OCI-LY7 (cell line): ENCODE measurements around the gene SEMA4D. TPM values are rescaled to one million over a fixed set of nuclear protein-coding genes. Genes with fewer than 3 reads are reported as not detected.
"Not testable (repeated sequence)": the region's sequence is repeated elsewhere in the genome, so short reads cannot be mapped to it uniquely, and the experiment has no call there.

Source experiments
- BruUV-seq: library from RNA; stranded (reverse); fragments of 400-500 nt; replicated peaks from 2 replicates; lab custom pipeline; 2021; lab: Mats Ljungman, UMichigan
- CTCF ChIA-PET: fragments of 300-600 bp; sonication (Branson Sonifier 250); formaldehyde crosslinking; loops from one replicate; lab custom pipeline; 2022; ENCODE audit warnings: antibody characterized with exemption; ENCODE audit not compliant: unreplicated experiment; lab: Charles Lee
- POLR2A ChIA-PET: fragments of 300-600 bp; sonication (Branson Sonifier 250); formaldehyde crosslinking; loops from one replicate; lab custom pipeline; 2022; ENCODE audit warnings: antibody characterized with exemption; lab: Charles Lee
- DNase-seq: peaks from one replicate; pipeline ENCODE4 v3.0.0-alpha.2; 2015; ENCODE audit warnings: low spot score
- H2AFZ ChIP-seq: fragments of 200-600 bp; sonication (generic), shearing (Covaris generic); 2 replicates; pipeline ENCODE4 v1.6.1; 2014; ENCODE audit warnings: mild to moderate bottlenecking, antibody characterized with exemption, low read length, moderate library complexity
- H3K27ac ChIP-seq: fragments of 200-600 bp; sonication (generic); 2 replicates; pipeline ENCODE4 v1.5.1; 2014; ENCODE audit warnings: mixed run types, low read depth, mild to moderate bottlenecking, moderate library complexity, low read length, inconsistent platforms; ENCODE audit not compliant: poor library complexity, severe bottlenecking
- H3K36me3 ChIP-seq: fragments of 200-600 bp; sonication (generic); 2 replicates; pipeline ENCODE4 v1.6.1; 2014; ENCODE audit warnings: mild to moderate bottlenecking, antibody characterized with exemption, low read length, moderate library complexity, mixed read lengths; ENCODE audit not compliant: insufficient read depth
- H3K4me1 ChIP-seq: fragments of 200-600 bp; sonication (generic); 2 replicates; pipeline ENCODE4 v1.5.1; 2014; ENCODE audit warnings: mild to moderate bottlenecking, low read length; ENCODE audit not compliant: insufficient read depth, poor library complexity, severe bottlenecking
- H3K4me2 ChIP-seq: fragments of 200-600 bp; sonication (generic); 2 replicates; pipeline ENCODE4 v1.6.1; 2014; ENCODE audit warnings: mild to moderate bottlenecking, low read length
- H3K4me3 ChIP-seq: fragments of 200-600 bp; sonication (generic); 2 replicates; pipeline ENCODE4 v1.5.1; 2014; ENCODE audit warnings: mild to moderate bottlenecking, low read depth, low read length; ENCODE audit not compliant: poor library complexity, severe bottlenecking
- H3K79me2 ChIP-seq: fragments of 200-600 bp; sonication (generic); 2 replicates; pipeline ENCODE4 v1.6.1; 2016; ENCODE audit warnings: low read depth, mild to moderate bottlenecking, low read length, moderate library complexity, mixed read lengths; ENCODE audit not compliant: insufficient read depth
- H3K9me2 ChIP-seq: fragments of 200-600 bp; sonication (generic); 2 replicates; pipeline ENCODE4 v1.6.1; 2016; ENCODE audit warnings: mild to moderate bottlenecking, low read length, mixed read lengths; ENCODE audit not compliant: insufficient read depth
- H3K9me3 ChIP-seq: fragments of 200-600 bp; sonication (generic); 2 replicates; pipeline ENCODE4 v1.6.1; 2014; ENCODE audit warnings: mild to moderate bottlenecking, mixed run types, low read length, mixed read lengths
- H4K20me1 ChIP-seq: fragments of 200-600 bp; sonication (generic); 2 replicates; pipeline ENCODE4 v1.6.1; 2014; ENCODE audit warnings: mild to moderate bottlenecking, antibody characterized with exemption, low read length, moderate library complexity, mixed read lengths; ENCODE audit not compliant: insufficient read depth
- EZH2phosphoT487 ChIP-seq: fragments of 200-600 bp; sonication (generic); IDR thresholded peaks from 2 replicates; pipeline ENCODE4 v1.6.1; 2018; ENCODE audit warnings: low read depth, borderline replicate concordance, mild to moderate bottlenecking, mixed run types, antibody characterized with exemption, low read length, moderate library complexity, mixed read lengths
- intact Hi-C: fragments of 100-400 bp; cut with micrococcal nuclease; formaldehyde crosslinking; loops from one replicate; pipeline ENCODE4 v1.10.0; 2022; ENCODE audit not compliant: unreplicated experiment
- total RNA-seq, 2 experiments: library from RNA; depleted of rRNA in 1 of 2; stranded (reverse); fragments of >200 nt in 1 of 2; shearing (Covaris generic) in 1 of 2; gene quantifications; 2 replicates each; pipeline ENCODE4 v1.2.3, GENCODE V29; 2014 to 2022
- TF ChIP-seq, protein P1 (sequence below): fragments of 200-600 bp; sonication (generic); conservative IDR thresholded peaks from 2 replicates; pipeline ENCODE4 v1.5.1; 2014; ENCODE audit warnings: mild to moderate bottlenecking, antibody characterized with exemption, low read length, moderate library complexity, mixed read lengths

The SEMA4D gene
- total RNA-seq, 2 experiments from 2014 or later: 28.5 to 60.5 TPM

DNA sequence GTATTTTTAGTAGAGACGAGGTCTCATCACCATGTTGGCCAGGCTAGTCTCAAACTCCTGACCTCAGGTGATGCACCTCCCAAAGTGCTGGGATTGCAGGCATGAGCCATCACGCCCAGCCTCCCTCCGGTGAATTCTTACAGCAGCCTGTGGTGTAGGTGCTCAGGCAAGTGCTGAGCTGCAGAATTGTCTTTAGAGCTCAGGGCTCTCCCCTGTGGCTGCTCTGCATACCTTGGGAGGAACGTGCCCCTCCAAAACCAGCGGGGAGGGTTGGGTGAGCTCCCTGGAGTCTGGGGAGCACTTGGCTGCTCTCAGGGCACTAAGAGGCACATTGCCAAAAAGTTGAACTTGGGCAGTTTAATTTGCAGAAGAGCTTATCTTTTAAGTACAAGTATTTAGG lies 150.3 kb downstream of the SEMA4D start:
- no peak overlapping the region for H3K4me3 ChIP-seq
- H4K20me1 ChIP-seq: no peaks in the 10 kb centered on the region
- no peak overlapping the region for H3K4me2 ChIP-seq
- H3K9me3 ChIP-seq: no peaks in the 10 kb centered on the region
- peaks cover 99% of the 10 kb centered on the region for H3K36me3 ChIP-seq
- H3K9me2 ChIP-seq: no peaks in the 10 kb centered on the region
- no peak overlapping the region for H2AFZ ChIP-seq
- H3K4me1 ChIP-seq: no peaks in the 10 kb centered on the region
- H3K79me2 ChIP-seq: no peaks in the 10 kb centered on the region
- no peak for DNase-seq
- TF ChIP-seq, protein P1, sequence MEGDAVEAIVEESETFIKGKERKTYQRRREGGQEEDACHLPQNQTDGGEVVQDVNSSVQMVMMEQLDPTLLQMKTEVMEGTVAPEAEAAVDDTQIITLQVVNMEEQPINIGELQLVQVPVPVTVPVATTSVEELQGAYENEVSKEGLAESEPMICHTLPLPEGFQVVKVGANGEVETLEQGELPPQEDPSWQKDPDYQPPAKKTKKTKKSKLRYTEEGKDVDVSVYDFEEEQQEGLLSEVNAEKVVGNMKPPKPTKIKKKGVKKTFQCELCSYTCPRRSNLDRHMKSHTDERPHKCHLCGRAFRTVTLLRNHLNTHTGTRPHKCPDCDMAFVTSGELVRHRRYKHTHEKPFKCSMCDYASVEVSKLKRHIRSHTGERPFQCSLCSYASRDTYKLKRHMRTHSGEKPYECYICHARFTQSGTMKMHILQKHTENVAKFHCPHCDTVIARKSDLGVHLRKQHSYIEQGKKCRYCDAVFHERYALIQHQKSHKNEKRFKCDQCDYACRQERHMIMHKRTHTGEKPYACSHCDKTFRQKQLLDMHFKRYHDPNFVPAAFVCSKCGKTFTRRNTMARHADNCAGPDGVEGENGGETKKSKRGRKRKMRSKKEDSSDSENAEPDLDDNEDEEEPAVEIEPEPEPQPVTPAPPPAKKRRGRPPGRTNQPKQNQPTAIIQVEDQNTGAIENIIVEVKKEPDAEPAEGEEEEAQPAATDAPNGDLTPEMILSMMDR: no peak
- TF ChIP-seq EZH2phosphoT487: no peak
- BruUV-seq: no TSS peak
- H3K27ac ChIP-seq: no peak overlapping the region
- intact Hi-C loops: no loop called here
- ChIA-PET POLR2A (interaction anchor here (0.5 to 1.2 kb wide), 2 partner anchors 16 to 224 kb away, joined by 3 to 5 read pairs; no protein-coding TSS in a partner anchor), CTCF (interaction anchor here (0.8 kb wide), 1 partner anchor 16 kb away, joined by 3 read pairs; no protein-coding TSS in a partner anchor)

DNA sequence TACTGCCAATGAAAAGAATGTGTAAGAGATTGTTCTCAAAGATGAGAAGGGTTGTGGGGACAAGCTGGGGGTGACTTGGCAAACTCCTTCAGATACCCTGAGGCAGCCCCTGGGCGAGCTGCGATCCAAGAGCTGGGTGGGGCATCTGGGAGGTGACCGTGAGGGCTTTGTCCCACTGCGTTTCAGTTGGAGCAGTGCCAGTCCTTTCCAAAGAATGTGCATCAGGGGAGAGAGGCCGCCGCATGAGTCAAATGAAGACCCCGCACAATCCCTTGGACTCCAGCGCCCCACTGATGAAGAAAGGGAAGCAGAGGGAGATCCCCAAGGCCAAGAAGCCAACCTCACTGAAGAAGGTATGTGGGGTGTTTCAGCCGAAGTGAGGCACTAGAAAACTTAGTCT lies 151.2 kb downstream of the SEMA4D start:
- TF ChIP-seq, protein P1: no peak
- no peak for TF ChIP-seq EZH2phosphoT487
- H3K27ac ChIP-seq: no peak overlapping the region

DNA sequence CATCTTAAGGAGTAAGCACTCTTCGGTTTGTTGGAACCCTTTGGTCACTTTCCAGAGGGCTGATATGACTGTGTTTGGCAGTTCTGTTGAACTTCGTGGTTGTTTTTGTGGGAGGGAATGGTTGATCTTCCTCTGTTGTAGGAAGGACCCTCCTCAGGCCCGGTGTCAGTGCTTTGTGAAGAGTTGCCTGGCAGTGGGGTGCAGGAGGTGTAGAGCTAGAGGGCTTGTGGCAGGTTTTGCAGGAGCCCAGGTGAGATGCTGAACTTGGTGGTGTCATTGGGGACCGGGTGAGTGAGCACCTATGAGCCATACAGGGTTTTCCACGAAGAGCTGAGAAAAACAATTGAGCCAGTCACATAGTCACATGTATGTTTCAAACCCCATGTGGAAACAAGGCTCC lies 152.4 kb downstream of the SEMA4D start:
- Histone ChIP-seq H3K27ac (no peak overlapping the region), H2AFZ (no peak overlapping the region), H3K79me2 (no peaks in the 10 kb centered on the region), H3K9me3 (no peaks in the 10 kb centered on the region), H3K4me2 (no peak overlapping the region), H4K20me1 (no peaks in the 10 kb centered on the region), H3K9me2 (no peaks in the 10 kb centered on the region), H3K36me3 (peaks cover 99% of the 10 kb centered on the region), H3K4me1 (no peaks in the 10 kb centered on the region), H3K4me3 (no peak overlapping the region)
- intact Hi-C loops: no loop called here
- DNase-seq: no peak
- POLR2A ChIA-PET: no interaction called here
- TF ChIP-seq, protein P1: no peak
- no peak for TF ChIP-seq EZH2phosphoT487
- CTCF ChIA-PET: no interaction called here
- BruUV-seq: no TSS peak

More for the DNA sequence above, 151.2 kb downstream of the SEMA4D start:
- POLR2A ChIA-PET: interaction anchor here (0.7 to 1.2 kb wide), 4 partner anchors 9 to 214 kb away, joined by 3 to 5 read pairs (median 4); no protein-coding TSS in a partner anchor
- Histone ChIP-seq H3K4me2 (no peak overlapping the region), H2AFZ (no peak overlapping the region), H3K36me3 (peaks cover 99% of the 10 kb centered on the region), H3K4me1 (no peaks in the 10 kb centered on the region), H3K9me3 (no peaks in the 10 kb centered on the region), H3K79me2 (no peaks in the 10 kb centered on the region), H3K9me2 (no peaks in the 10 kb centered on the region), H4K20me1 (no peaks in the 10 kb centered on the region), H3K4me3 (no peak overlapping the region)
- no TSS peak for BruUV-seq
- no peak for DNase-seq
- CTCF ChIA-PET: no interaction called here
- intact Hi-C loops: no loop called here

DNA sequence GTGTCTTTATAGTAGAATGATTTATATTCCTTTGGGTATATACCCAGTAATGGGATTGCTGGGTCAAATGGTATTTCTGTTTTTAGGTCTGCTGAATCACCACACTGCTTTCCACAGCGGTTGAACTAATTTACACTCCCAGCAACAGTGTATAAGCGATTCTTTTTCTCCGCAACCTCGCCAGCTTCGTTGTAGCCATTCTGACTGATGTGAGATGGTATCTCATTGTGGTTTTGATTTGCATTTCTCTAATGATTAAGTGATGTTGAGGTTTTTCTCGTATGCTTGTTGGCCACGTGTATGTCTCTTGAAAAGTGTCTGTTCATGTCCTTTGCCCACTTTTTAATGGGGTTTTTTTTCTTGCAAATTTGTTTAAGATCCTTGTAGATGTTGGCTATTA lies 154.1 kb downstream of the SEMA4D start:
- H3K9me2 ChIP-seq, H3K79me2 ChIP-seq, H4K20me1 ChIP-seq, DNase-seq, H3K4me2 ChIP-seq, BruUV-seq, H3K4me3 ChIP-seq, H3K9me3 ChIP-seq, H2AFZ ChIP-seq, H3K27ac ChIP-seq, POLR2A ChIA-PET, H3K4me1 ChIP-seq, CTCF ChIA-PET, intact Hi-C loops: not testable (repeated sequence)
- H3K36me3 ChIP-seq: peaks cover 98% of the 10 kb centered on the region
